Liver (tissue), 9 donors: ENCODE data around the gene NKAIN2. TPM values are rescaled to one million over a fixed set of nuclear protein-coding genes. Genes with fewer than 3 reads are reported as not detected.

Experiments
- DNase-seq: peaks from one replicate; pipeline ENCODE4 v3.0.0-alpha.2; 2017; ENCODE audit warnings: low spot score
- H3K27ac ChIP-seq, 2 donors: one replicate each; pipeline ENCODE4 v1.7.0; 2013; ENCODE audit warnings: inconsistent platforms in 2 of 2, low read length in 2 of 2, control low read depth in 1 of 2, low read depth in 1 of 2, mild to moderate bottlenecking in 1 of 2
- H3K27me3 ChIP-seq, 4 donors: one replicate each; pipeline versions ENCODE4 v1.6.1 to v1.7.0; 2013; ENCODE audit warnings: low read length in 3 of 4, inconsistent platforms in 1 of 4, mild to moderate bottlenecking in 1 of 4, moderate library complexity in 1 of 4; ENCODE audit not compliant: control insufficient read depth in 4 of 4, insufficient read depth in 4 of 4
- H3K36me3 ChIP-seq, 4 donors: one replicate each; pipeline versions ENCODE4 v1.6.1 to v1.7.0; 2013; ENCODE audit warnings: low read length in 3 of 4, mild to moderate bottlenecking in 3 of 4, low read depth in 1 of 4, moderate library complexity in 1 of 4; ENCODE audit not compliant: control insufficient read depth in 4 of 4, insufficient read depth in 3 of 4
- H3K4me1 ChIP-seq, 4 donors: one replicate each; pipeline versions ENCODE4 v1.6.1 to v1.7.0; 2013; ENCODE audit warnings: low read length in 3 of 4, mild to moderate bottlenecking in 3 of 4, moderate library complexity in 1 of 4; ENCODE audit not compliant: control insufficient read depth in 4 of 4, insufficient read depth in 4 of 4
- H3K4me3 ChIP-seq, 3 donors: one replicate each; pipeline versions ENCODE4 v1.6.1 to v1.7.0; 2013; ENCODE audit warnings: low read length in 3 of 3, control low read depth in 1 of 3, low read depth in 1 of 3, mild to moderate bottlenecking in 1 of 3
- H3K9ac ChIP-seq, 2 donors: one replicate each; pipeline ENCODE4 v1.7.0; 2013; ENCODE audit warnings: low read length in 2 of 2, mild to moderate bottlenecking in 2 of 2, moderate library complexity in 2 of 2, control low read depth in 1 of 2, low read depth in 1 of 2
- H3K9me3 ChIP-seq, 4 donors: one replicate each; pipeline versions ENCODE4 v1.6.1 to v1.7.0; 2013; ENCODE audit warnings: low read length in 3 of 4; ENCODE audit not compliant: control insufficient read depth in 4 of 4
- ATF3 ChIP-seq: IDR thresholded peaks from 2 replicates; pipeline ENCODE4 v1.6.1; 2016; ENCODE audit warnings: antibody characterized with exemption
- CTCF ChIP-seq: fragments of 150-350 bp; IDR thresholded peaks from 2 replicates; pipeline ENCODE4 v1.5.1; 2017; ENCODE audit warnings: improper control_type of control experiment, low read depth, low read length; ENCODE audit not compliant: missing input control
- EGR1 ChIP-seq, 2 donors: IDR thresholded peaks; 2 replicates each; pipeline ENCODE4 v1.6.1; 2016 to 2018; ENCODE audit warnings: antibody characterized with exemption in 2 of 2, low read depth in 2 of 2
- FOXA1 ChIP-seq: IDR thresholded peaks from 2 replicates; pipeline ENCODE4 v1.6.1; 2016; ENCODE audit warnings: antibody characterized with exemption
- FOXA2 ChIP-seq: IDR thresholded peaks from 2 replicates; pipeline ENCODE4 v1.6.1; 2016; ENCODE audit warnings: antibody characterized with exemption
- GABPA ChIP-seq, 2 donors: IDR thresholded peaks in 1 of 2; conservative IDR thresholded peaks in 1 of 2; 2 replicates each; pipeline ENCODE4 v1.6.1; 2016; ENCODE audit warnings: antibody characterized with exemption in 2 of 2, mild to moderate bottlenecking in 1 of 2, moderate library complexity in 1 of 2
- HNF4A ChIP-seq, 2 donors: conservative IDR thresholded peaks; 2 replicates each; pipeline ENCODE4 v1.6.1; 2016; ENCODE audit warnings: antibody characterized with exemption in 2 of 2, mild to moderate bottlenecking in 2 of 2
- HNF4G ChIP-seq: IDR thresholded peaks from 2 replicates; pipeline ENCODE4 v1.6.1; 2016; ENCODE audit warnings: antibody characterized with exemption
- JUND ChIP-seq, 2 donors: IDR thresholded peaks; 2 replicates each; pipeline ENCODE4 v1.6.1; 2016; ENCODE audit warnings: antibody characterized with exemption in 2 of 2
- MAX ChIP-seq: IDR thresholded peaks from 2 replicates; pipeline ENCODE4 v1.6.1; 2016; ENCODE audit warnings: antibody characterized with exemption
- NR2F2 ChIP-seq: IDR thresholded peaks from 2 replicates; pipeline ENCODE4 v1.6.1; 2016; ENCODE audit warnings: antibody characterized with exemption
- RAD21 ChIP-seq, 2 donors: IDR thresholded peaks; 2 replicates each; pipeline ENCODE4 v1.6.1; 2016; ENCODE audit warnings: antibody characterized with exemption in 2 of 2, mild to moderate bottlenecking in 2 of 2
- REST ChIP-seq: IDR thresholded peaks from 2 replicates; pipeline ENCODE4 v1.6.1; 2016; ENCODE audit warnings: antibody characterized with exemption, mild to moderate bottlenecking
- RXRA ChIP-seq, 2 donors: IDR thresholded peaks; 2 replicates each; pipeline ENCODE4 v1.6.1; 2017 to 2018; ENCODE audit warnings: antibody characterized with exemption in 2 of 2, mild to moderate bottlenecking in 1 of 2
- SP1 ChIP-seq: IDR thresholded peaks from 2 replicates; pipeline ENCODE4 v1.6.1; 2018; ENCODE audit warnings: antibody characterized with exemption, mild to moderate bottlenecking
- TAF1 ChIP-seq: conservative IDR thresholded peaks from 2 replicates; pipeline ENCODE4 v1.6.1; 2016; ENCODE audit warnings: antibody characterized with exemption, mild to moderate bottlenecking
- YY1 ChIP-seq: IDR thresholded peaks from 2 replicates; pipeline ENCODE4 v1.6.1; 2016; ENCODE audit warnings: antibody characterized with exemption, mild to moderate bottlenecking
- ZBTB33 ChIP-seq: IDR thresholded peaks from 2 replicates; pipeline ENCODE4 v1.6.1; 2016; ENCODE audit warnings: antibody characterized with exemption
- WGBS: extraction: QIAGEN DNeasy Blood & Tissue Kit; methylation state at CpG from one replicate; pipeline ENCODE4 v1.1.7; 2013; 5-methylcytosine and 5-hydroxymethylcytosine counted together
- polyA plus RNA-seq, 2 donors: library from polyadenylated mRNA; stranded (reverse) in 1 of 2; unstranded in 1 of 2; fragments of 200-250 nt in 1 of 2; fragments of >200 nt in 1 of 2; fragmentation: Nextera tagmentation in 1 of 2; extraction: Ambion mirVana in 1 of 2; gene quantifications; one replicate each; pipeline versions ENCODE4 v1.2.1 to v1.2.3, GENCODE V29; 2013 to 2015
- total RNA-seq, 2 donors: library from RNA; depleted of rRNA; stranded (reverse); fragments of >200 nt; gene quantifications; one replicate each; pipeline ENCODE4 v1.2.3, GENCODE V29; 2014
- donor health status: healthy.
- donor health status: healthy.
- donor health status: healthy.
- donor health status: healthy.
- donor health status: healthy.

NKAIN2 gene
- total and polyA plus RNA-seq, 4 donors, result 0.05 to 0.14 TPM; not detected in 2

- 77% methylated on average over 3 of the region's 3 CpGs for WGBS
- Histone ChIP-seq H3K27me3 (no peaks in the 10 kb centered on the region), H3K4me3 (no peak overlapping the region), H3K27ac (no peak overlapping the region), H3K9ac (no peak overlapping the region), H3K4me1 (no peaks in the 10 kb centered on the region), H3K9me3 (no peaks in the 10 kb centered on the region), H3K36me3 (no peaks in the 10 kb centered on the region)
- no peak for DNase-seq
- TF ChIP-seq FOXA1 (no peak), CTCF (no peak), EGR1 (IDR thresholded peaks at IDR 0.05; ENCODE audit: low read depth in 2 of 2) (no peak)
These were observed 995.4 kb downstream of the NKAIN2 start for GRCh38 chr6:124798942-124799496.

GRCh38 chr6:124799638-124800037, 996.0 kb downstream of the NKAIN2 start:
- DNase-seq, result no peak
- no peaks in the 10 kb centered on the region for H3K36me3 ChIP-seq
- no peak overlapping the region for H3K27ac ChIP-seq
- H3K4me3 ChIP-seq, result no peak overlapping the region
- no peaks in the 10 kb centered on the region for H3K9me3 ChIP-seq
- no peak for TF ChIP-seq MAX
- no peak for TF ChIP-seq NR2F2
- no peak for TF ChIP-seq JUND (IDR thresholded peaks at IDR 0.05)
- no peak for TF ChIP-seq SP1
- no peak for TF ChIP-seq ATF3
- TF ChIP-seq GABPA (IDR thresholded peaks at IDR 0.05 in 1 of 2, conservative IDR thresholded peaks at IDR 0.05 in 1 of 2), result no peak
- no peak for TF ChIP-seq RXRA (IDR thresholded peaks at IDR 0.05)
- TF ChIP-seq CTCF, result no peak
- TF ChIP-seq TAF1, result no peak
- TF ChIP-seq FOXA2, result no peak
- no peak for TF ChIP-seq HNF4A (conservative IDR thresholded peaks at IDR 0.05)
- no peak for TF ChIP-seq YY1
- no peak for TF ChIP-seq RAD21 (IDR thresholded peaks at IDR 0.05)
- TF ChIP-seq ZBTB33, result no peak
- no peak for TF ChIP-seq REST
- no peak for TF ChIP-seq FOXA1
- TF ChIP-seq HNF4G, result no peak
- TF ChIP-seq EGR1 (IDR thresholded peaks at IDR 0.05; ENCODE audit: low read depth in 2 of 2), result no peak
- H3K9ac ChIP-seq, result no peak overlapping the region
- no peaks in the 10 kb centered on the region for H3K27me3 ChIP-seq
- no peaks in the 10 kb centered on the region for H3K4me1 ChIP-seq
